GF-D8 (cell line): ENCODE results near the gene CDK5RAP2.
"Not testable (repeated sequence)": the region's sequence is repeated elsewhere in the genome, so short reads cannot be mapped to it uniquely, and the experiment has no call there.

Experiments
- DNase-seq: peaks from one replicate; lab custom pipeline; 2025; lab: John Stamatoyannopoulos, UW

Gene CDK5RAP2

GRCh38 chr9:120513825-120514396 is 66.1 kb downstream of the CDK5RAP2 start:
- DNase-seq = no peak

GRCh38 chr9:120510816-120511215 is 69.2 kb downstream of the CDK5RAP2 start:
- DNase-seq = no peak

- DNase-seq = no peak
Observed at GRCh38 chr9:120507936-120508510, 71.9 kb downstream of the CDK5RAP2 start.

GRCh38 chr9:120505186-120505585 is 74.8 kb downstream of the CDK5RAP2 start:
- DNase-seq = no peak

- DNase-seq = no peak
Observed at GRCh38 chr9:120500733-120501132, 79.2 kb downstream of the CDK5RAP2 start.

- DNase-seq = not testable (repeated sequence)
Observed at GRCh38 chr9:120497865-120498264, 82.1 kb downstream of the CDK5RAP2 start.

- DNase-seq = not testable (repeated sequence)
Observed at GRCh38 chr9:120496438-120496837, 83.5 kb downstream of the CDK5RAP2 start.

GRCh38 chr9:120490888-120491595 is 88.9 kb downstream of the CDK5RAP2 start:
- DNase-seq = no peak

GRCh38 chr9:120486835-120487234 is 93.1 kb downstream of the CDK5RAP2 start:
- no peak for DNase-seq

GRCh38 chr9:120486347-120486746 is 93.6 kb downstream of the CDK5RAP2 start:
- no peak for DNase-seq

- DNase-seq = no peak
Observed at GRCh38 chr9:120485788-120486187, 94.2 kb downstream of the CDK5RAP2 start.

GRCh38 chr9:120484162-120484561 is 95.8 kb downstream of the CDK5RAP2 start:
- DNase-seq = no peak

GRCh38 chr9:120482424-120483186 is 97.4 kb downstream of the CDK5RAP2 start:
- no peak for DNase-seq

GRCh38 chr9:120481846-120482245 is 98.1 kb downstream of the CDK5RAP2 start:
- DNase-seq = no peak

- no peak for DNase-seq
Observed at GRCh38 chr9:120481248-120481647, 98.7 kb downstream of the CDK5RAP2 start.

GRCh38 chr9:120480707-120481106 is 99.3 kb downstream of the CDK5RAP2 start:
- DNase-seq = no peak

GRCh38 chr9:120478208-120478607 is 101.8 kb downstream of the CDK5RAP2 start:
- DNase-seq = peak; percentile 32

GRCh38 chr9:120477534-120478001 is 102.4 kb downstream of the CDK5RAP2 start:
- DNase-seq = no peak

- no peak for DNase-seq
Observed at GRCh38 chr9:120475341-120475740, 104.6 kb downstream of the CDK5RAP2 start.

GRCh38 chr9:120474591-120475243 is 105.2 kb downstream of the CDK5RAP2 start:
- DNase-seq = no peak

- DNase-seq = no peak
Observed at GRCh38 chr9:120473608-120474007, 106.4 kb downstream of the CDK5RAP2 start.
